Fibroblast of upper back skin (primary cell): ENCODE measurements around the gene GGTLC1.
"Not testable (repeated sequence)": the region's sequence is repeated elsewhere in the genome, so short reads cannot be mapped to it uniquely, and the experiment has no call there.

Source experiments
- DNase-seq: peaks from one replicate; pipeline ENCODE4 v3.0.0-alpha.2; 2013

Gene GGTLC1

DNA sequence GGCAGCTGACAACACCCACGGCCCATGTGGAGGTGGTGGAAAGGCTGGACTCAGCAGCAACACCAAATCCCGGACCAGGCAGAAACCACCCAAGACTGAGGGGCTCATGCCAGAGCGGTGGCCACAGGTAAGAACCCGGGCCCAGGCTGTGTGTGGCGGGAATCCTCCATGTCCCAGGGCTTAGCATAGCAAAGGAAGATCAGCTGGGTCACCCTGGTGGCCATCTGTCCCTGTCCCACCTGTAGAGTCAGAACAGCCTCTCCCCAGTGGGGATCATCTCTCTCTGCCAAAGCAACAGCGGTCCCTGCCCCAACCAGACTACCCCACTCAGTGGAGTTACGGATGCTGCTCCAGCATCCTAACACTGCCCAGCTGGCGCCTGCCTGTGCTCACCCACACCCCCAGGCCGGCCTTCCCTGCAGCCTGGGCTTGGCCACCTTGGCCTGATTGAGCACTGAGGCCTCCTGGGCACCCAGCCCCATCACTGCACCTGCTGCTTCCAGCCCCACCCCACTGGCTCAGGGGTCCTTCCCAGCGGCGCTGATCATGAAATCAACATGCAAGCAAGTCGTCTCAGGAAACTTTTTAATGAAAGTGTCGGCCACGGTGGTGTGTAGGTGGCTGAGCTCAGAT is 5.5 kb upstream of the GGTLC1 start:
- DNase-seq: not testable (repeated sequence)

DNA sequence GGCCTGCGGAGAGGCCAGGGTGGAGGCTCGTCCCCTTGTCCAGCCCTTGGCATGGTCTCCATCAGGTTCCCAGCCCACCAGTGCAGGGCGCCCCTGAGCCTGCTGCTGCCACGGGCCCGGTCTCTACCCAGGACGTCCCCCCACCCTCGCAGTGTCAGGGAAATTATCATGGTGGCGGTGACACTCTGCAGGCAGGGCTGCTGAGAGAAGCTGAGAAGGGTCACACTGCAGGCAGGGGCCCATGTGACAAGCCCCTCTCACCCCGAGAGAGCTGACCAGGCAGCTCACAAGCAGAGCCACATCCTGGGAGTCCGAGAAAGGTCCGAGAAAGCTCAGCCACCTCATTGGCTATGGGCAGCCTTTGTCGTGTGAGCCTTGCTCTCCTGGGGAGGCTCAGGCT is 4.9 kb upstream of the GGTLC1 start:
- DNase-seq: not testable (repeated sequence)

DNA sequence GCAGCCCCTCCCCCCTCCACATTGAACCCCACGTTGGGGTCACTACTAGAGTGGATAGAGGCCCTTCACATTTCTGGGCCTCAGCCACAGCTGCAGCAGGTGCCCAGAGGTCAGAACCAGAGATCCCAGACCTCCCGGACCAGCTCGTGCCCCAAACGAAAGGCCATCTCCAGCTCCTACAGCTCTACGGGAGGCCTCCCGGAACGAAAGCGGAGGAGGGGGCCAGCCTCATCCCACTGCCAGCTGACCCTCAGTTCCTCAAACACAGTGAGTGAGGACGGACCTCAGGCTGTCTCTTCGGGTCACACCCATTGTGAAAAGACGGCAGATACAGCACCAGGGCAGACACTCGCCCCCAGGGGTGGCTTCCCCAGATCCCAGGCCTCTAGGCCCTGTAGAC is 1.7 kb upstream of the GGTLC1 start:
- not testable (repeated sequence) for DNase-seq

DNA sequence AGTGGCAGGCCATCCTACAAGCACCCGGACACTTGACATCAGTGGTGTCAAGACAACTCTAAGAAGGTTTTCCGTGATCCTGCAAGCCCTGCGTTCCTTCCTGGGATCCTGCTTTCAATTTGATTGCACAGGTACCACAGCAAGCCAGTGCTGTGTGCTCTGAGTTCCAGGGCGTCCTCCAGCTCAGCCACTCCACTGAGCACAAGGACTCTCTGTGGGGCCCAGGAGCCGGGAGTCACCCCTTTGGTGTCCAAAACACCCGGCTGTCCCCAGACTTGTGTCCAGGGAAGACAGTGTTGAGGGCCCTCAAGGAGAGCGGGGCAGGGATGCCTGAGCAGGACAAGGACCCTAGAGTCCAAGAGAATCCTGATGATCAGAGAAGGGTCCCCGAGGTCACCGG is 387 bp upstream of the GGTLC1 start:
- not testable (repeated sequence) for DNase-seq

DNA sequence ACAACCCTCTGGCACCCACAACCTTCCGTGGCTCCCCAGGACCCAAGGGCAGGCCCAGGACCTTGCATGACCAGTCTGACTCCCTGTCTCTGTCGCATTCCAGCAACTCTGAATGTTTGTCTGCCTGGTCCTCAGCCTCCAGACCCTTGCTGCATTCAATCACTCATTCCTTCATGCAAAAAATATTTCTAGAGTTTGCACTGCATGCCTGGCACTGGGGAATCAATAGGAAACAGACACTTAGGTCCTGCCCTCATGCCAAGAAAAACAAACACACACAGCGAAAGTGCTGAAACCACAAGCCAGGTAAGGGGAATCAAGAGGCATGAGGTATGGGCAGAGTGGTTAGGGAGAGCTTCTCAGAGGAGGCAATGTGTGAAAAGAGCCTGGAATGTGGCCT is 1.9 kb downstream of the GGTLC1 start:
- not testable (repeated sequence) for DNase-seq

DNA sequence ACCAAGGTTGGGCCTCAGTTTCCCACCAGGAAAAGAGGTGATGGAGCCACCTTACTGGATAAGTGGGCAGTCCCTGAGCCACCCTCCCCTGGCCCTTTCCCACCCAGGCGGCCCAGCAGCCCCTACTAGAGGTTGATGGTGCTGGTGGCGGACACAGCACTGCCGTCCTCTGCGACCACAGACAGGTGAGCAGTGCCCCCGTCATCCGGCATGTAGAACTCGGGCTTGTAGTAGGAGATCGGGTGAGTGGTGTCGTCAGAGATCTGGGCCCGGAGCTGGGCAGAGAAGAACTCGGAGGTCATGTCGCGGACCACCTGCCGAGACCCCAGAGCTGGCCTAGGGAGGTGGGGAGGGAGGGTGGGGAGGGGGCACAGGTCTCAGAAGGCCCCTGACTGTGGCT is 2.3 kb downstream of the GGTLC1 start:
- not testable (repeated sequence) for DNase-seq

DNA sequence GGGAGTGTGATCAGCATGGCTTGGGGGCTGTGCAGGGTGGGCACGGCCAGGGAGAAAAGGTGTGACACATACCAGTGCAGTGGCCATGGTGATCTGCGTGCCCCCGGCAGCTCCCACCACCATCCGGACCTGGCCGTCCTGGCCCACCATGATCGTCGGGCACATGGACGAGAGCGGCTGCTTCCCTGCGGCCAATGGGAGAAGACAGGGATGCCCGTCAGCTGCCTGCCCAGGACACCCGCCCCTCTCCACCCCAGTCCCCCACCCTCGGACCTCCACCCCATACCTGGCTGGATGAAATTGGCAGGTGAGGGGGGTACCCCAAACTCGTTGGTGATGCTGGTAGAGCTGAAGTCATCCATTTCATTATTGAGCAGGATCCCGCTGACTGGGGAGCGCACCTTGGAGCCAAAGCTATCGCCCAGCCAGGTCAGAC is 2.8 kb downstream of the GGTLC1 start:
- DNase-seq: not testable (repeated sequence)

DNA sequence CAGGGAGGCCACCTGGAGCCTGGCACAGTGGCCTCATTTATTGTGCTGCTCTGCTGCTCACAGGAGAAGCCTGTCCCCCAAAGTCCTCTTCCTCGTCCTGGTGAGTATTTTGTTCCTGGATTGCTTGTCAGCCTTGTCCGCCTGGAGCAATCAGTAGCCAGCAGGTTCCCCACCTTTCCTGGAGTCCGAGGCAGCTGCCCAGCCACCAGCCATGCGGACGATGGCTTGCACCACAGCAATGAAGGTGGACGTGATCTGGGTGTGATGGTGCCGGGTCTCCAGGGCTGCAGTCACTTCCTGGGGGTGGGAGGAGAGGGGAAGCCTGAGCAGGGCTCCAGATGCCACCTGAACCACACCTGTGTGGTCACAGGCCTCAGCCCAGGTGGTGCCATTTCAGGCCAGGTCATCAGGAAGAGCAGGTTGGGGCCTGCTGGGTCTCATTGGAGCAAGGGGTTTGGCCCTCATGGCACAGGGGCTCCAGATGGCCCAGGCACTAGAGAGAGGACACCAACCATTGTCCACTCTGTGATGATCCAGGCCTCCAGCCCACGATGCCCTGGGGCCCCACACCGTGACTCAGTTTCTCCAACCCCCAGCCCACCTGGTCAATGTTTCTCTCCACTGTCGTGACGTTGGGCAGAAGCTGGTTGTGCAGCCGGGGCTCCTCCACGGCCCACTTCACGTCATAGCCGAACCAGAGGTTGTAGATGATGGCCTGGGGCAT is 3.4 kb downstream of the GGTLC1 start:
- DNase-seq: not testable (repeated sequence)

DNA sequence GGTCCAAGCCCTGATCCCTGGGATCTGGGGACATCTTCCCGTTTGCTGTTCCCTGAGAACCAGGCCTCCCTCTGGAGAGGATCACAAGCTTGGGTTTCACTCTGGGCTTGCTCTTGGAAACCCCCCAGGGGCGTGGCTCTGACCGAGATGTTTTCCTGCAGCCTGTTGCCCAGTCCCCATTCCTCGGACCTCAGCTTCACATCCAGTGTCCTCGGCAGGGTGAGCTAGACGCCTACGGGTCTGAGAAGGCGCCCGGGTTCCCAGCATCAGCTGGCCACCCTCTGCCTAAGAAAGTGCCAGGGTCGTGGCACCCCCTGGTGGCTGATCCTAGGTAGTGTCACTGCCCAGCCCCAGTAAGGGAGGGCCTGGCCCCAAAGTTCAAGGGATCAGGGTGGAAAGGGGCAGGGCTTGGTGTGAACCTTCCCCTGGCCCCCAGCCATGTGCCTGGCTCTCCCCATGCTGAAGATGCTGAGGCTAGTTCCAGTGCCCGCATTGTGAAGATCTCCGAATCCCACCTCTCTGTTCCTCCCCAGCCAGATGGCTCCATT is 4.0 kb downstream of the GGTLC1 start:
- DNase-seq: not testable (repeated sequence)

DNA sequence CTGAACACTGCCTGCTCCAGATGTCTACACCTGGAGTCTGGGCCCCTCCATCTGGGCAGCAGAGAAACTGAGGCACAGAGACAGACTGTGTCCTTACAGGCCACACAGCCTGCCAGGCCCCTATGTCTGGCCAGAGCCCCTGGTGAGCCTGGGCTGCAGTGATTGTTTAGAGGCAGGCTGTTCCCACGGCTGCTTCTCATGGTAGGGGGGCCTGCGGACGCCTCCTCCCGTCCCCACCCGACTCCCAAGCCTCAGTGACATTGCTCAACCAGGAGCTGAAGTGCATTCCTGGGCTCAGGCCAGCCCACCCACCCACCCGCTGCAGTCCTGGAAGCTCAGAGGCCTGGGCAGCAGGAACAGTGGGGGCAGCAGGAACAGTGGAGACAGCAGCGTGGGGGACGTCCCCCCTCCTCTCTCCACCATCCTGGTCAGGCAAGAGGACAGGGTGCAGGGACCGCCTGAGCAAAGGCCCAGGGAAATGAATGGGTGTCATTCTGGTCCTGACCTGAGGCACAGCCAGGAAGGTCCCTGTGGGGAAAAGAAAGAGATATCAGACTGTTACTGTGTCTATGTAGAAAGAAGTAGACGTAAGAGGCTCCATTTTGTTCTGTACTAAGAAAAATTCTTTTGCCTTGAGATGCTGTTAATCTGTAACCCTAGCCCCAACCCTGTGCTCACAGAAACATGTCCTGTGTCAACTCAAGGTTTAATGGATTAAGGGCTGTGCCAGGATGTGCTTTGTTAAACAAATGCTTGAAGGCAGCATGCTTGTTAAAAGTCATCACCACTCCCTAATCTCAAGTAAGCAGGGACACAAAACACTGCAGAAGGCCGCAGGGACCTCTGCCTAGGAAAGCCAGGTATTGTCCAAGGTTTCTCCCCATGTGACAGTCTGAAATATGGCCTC is 6.2 kb downstream of the GGTLC1 start:
- not testable (repeated sequence) for DNase-seq

DNA sequence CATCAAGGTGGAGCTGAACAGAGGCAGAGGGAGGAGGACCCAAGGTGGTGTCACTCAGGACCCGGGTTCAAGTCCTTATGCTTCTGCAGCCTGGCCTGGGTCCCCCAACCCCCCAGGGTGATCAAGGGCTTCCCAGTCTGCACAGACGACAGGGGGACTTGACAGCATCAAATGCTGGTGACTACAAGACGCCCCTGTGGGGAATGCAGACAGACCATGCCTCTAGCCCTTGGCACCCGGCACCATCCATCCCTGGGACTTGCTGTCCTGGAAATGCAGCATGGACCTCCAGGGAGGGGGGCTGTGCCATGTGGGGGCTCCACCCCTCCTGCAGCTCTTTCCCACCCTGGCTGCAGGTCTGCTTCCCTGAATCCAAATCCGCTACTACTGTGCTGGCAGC is 7.1 kb downstream of the GGTLC1 start:
- DNase-seq: not testable (repeated sequence)

DNA sequence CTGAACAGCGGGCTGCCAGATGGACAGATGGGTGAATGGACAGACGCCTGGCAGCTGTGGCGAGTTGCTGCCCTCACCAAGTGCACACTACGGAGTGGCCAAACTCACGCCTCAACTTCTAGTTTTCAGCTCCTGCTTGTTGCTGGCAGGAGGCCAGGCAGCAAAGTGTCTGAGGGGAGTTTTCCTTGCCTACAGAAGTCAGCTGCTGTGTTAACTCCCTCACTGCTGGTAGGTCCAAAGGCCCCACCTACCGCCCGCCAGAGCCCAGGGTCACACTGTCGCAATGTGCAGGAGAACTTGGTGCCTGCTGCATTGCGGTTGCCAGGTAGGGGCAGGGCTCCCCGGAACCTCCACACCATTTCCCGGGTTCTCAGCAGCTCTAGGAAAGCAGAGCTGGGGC is 7.6 kb downstream of the GGTLC1 start:
- DNase-seq: not testable (repeated sequence)

DNA sequence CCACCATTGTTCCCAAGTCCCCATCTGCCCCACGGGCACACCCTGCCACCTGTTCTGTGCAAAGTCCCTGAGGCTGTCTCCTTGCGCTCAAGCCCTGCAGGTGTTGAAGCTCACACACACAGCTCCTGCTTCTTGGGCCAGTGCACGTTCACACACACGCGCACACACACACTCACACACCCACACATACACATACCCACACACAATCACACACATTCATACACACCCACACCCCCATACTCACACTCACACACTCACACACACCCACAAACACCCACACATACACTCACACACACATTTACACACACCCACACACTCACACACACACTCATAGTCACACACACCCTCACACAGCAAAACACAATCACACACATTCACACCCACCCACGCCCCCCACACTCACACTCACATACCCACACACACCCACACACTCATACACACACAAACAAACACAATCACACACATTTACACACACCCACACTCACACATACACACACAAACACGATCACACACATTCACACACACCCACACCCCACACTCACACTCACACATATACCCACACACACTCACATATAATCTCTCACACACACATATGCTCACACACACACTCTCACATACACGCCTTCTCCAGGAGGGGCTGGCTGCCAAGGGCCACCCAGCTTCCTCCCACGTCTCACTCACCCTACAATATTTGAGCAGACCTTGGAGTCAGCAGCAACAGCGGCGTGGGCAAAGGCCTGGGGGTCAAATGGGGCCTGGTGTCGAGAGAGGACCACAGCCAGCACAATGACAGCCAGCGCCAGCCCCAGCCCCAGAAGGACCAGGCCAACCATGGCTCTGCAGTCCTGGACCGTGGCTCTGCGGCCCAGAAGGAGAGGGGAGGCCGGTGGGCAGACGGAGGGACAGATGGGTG is 8.4 kb downstream of the GGTLC1 start:
- DNase-seq: not testable (repeated sequence)

DNA sequence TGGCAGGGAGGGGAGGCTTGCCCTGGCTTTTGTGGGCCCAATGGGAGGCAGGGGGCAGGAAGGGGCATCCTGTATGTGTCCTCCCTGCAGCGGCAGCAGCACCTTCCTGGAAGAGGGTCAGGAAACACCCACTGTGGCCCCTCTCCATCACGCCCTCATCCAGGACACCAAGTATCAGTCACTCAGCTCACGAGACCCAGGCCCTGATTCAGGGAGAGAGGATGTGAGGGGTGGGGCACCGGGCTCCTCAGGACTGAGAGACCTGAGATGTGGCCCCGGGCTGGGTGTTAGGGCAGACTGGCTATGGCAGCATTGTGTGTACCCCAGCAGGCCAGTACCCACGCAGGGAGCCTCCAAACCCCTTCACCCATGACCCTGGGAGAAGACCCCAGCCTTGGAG is 9.2 kb downstream of the GGTLC1 start:
- DNase-seq: not testable (repeated sequence)

DNA sequence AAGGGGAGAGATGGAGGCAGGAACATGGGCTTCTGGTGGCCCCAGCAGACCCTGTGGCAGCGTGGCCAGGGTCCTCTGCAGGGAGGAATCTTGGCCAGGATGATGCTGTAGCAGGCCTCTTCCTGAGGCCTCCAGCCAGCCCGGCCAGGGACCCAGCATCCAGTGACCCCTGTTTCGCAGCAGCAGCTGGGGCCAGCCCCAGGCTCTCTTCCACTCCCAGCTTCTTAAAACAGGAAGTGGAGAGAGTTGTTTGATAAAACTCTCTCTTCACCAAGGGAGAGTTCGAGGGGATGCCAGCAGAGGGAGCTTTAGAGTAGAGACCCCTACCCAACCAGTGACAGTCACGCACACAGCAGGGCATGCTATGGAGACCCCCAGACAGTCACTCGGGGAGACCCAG is 10.1 kb downstream of the GGTLC1 start:
- not testable (repeated sequence) for DNase-seq

DNA sequence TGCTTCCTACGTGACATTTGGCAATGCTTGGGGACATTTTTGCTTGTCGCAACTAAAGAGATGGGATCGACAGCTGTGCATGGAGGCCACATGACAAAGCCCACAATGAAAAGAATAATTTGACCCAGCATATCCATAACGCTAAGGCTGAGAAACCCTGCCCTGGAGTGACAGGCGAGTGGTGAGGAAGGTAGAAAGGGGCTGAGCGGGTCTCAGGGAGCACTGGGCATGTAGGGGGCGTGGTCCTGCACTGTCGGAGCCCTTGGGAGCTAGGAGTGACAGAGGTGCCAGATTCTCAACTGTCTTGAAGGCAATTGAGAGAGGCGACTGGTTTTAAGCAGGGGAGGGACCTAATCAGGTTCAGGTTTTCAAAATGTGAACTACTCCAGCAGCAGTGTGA is 13.6 kb downstream of the GGTLC1 start:
- DNase-seq: no peak

DNA sequence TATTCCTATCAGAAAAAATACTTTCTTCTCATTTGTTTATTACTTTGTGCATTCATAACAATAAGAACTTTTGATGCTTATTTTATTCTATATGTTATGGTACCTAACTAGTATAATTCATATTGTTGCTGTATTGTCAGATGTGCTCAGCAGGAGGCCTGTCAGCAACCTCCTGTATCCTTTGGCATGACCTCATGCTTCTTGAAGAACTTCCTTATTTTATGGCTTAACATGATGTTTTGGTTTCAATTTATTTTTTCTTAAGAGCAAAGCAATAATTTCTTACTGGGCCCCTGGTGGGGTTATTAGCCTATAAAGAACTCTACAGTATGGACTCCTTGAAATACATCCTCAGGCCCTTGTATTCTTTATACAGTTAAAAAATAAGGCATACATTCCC is 17.3 kb downstream of the GGTLC1 start:
- DNase-seq: no peak

DNA sequence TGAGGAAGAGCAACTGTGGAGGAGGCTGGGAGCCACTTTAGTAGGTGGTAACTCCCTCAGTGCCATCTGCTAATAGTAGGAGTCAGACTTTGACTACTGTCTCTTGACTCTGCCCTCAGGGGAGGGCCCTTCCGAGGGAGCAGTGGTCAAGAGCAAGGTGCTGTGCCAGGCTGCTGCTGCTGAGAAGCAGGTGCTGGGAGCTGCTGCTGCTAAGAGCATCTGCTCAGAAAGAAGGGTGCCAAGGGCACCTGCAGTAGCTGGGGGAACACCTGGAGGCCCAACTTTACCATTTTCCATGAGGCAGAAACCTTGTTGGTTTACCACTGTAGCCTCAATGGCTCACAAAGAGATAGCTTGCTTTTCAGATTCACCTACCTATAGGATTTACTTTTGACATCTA is 18.5 kb downstream of the GGTLC1 start:
- DNase-seq: no peak

DNA sequence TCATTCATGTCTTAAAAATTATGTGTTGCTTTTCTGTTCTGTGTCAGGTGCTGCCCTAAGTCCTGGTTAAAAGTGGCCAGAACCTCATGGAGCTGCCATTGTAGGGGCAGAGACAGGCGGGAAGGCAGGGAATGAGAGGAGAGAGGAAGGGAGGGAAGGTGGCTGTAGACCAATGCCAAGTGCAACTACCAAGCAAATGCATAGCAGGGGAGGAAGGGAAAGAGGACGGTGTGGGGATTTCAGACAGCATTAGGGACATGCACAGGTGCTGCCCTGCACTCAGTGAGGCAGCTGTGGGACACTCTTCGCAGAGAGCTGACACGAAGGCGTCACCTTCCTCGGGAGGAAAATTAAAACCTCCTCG is 21.0 kb downstream of the GGTLC1 start:
- no peak for DNase-seq

DNA sequence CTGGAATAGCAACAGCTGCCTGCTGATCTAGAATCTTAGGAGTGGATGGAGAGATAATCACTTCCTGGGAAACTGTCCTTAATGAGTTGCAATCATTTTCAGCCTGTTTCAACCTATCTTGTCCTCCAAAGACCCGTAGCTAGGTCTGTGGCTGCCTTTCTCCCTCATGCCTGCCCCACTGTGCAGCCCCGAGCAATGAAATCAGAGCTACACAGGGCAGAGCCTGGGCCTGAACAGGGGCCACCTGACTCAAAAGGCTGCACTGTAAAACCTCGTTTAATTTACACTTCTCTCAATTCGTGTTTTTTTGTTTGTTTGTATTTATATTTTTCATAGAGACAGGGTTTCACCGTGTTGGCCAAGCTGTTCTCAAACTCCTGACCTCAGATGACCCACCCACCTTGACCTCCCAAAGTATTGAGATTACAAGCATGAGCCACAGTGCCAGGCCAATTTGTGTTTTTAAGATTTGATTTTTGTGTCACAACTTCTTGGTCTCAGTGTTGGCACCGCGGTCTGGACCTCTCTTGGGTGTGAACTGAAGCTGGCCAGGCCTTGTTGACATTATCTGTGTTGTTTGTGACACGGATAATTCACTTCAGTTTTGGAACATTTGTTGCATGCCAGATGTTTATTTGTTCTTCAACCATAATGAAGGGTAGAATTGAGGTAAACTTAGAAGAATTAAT is 21.5 kb downstream of the GGTLC1 start:
- DNase-seq: no peak

DNA sequence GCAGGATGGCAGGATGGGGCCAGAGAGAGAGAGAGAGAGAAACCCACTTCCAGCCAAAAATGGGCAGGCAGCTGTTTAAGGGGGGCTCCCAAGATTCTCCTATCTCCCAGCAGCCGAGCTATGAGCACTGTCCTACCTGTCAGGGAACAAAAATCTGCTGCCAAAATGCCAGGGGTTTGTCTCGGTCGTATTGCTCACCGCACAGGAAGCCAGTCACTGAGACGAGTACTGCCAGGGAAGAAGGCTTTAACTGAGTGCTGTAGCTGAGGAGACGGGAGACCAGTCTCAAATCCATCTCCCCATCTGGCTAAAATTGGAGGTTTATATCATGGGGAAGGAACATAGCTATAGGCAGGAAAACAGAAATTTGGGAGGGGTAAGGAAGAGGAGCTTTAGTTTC is 22.3 kb downstream of the GGTLC1 start:
- DNase-seq: no peak

DNA sequence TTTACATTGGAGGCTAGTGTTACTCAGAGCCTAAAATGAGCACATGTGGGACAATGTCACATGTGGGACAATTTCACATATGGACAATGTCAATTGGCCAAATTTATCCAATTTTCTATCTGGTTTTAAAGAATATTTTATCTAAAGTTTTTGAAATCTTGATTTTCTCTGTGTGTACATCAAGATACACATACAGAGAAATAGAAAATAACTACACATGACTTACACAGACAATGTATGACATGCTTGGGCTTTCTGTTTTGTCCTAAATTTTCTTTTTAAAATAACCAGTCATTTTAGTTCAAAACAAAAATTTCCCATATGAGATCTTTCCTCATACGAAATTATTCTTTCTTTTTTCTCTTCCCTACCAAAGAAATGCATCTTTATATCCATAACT is 24.6 kb downstream of the GGTLC1 start:
- DNase-seq: no peak
